SHP77 (cell line): ENCODE measurements around the gene ACER1.
A peak's percentile ranks its signal among the peaks of the same experiment; 100 is the strongest.
"Not testable (repeated sequence)": the region's sequence is repeated elsewhere in the genome, so short reads cannot be mapped to it uniquely, and the experiment has no call there.

Experiments used
- DNase-seq, 2 experiments: peaks; one replicate each; lab custom pipeline; 2025; lab: John Stamatoyannopoulos, UW

ACER1 gene

DNA sequence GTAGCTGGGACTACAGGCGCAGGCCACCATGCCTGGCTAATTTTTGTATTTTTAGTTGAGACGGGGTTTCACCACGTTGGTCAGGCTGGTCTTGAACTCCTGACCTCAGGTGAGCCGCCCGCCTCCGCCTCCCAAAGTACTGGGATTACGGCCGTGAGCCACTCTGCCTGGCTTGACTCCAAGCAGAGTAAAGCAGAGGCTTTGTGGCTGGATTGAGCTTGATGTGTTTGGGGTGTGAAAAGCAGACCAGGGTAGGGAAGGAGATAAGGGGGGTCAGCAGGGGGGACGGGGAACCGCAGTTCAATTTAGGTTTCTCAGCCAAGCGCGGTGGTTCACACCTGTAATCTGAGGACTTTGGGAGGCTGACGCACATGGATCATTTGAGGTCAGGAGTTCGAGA lies 23.8 kb upstream of the ACER1 start:
- DNase-seq = no peak

DNA sequence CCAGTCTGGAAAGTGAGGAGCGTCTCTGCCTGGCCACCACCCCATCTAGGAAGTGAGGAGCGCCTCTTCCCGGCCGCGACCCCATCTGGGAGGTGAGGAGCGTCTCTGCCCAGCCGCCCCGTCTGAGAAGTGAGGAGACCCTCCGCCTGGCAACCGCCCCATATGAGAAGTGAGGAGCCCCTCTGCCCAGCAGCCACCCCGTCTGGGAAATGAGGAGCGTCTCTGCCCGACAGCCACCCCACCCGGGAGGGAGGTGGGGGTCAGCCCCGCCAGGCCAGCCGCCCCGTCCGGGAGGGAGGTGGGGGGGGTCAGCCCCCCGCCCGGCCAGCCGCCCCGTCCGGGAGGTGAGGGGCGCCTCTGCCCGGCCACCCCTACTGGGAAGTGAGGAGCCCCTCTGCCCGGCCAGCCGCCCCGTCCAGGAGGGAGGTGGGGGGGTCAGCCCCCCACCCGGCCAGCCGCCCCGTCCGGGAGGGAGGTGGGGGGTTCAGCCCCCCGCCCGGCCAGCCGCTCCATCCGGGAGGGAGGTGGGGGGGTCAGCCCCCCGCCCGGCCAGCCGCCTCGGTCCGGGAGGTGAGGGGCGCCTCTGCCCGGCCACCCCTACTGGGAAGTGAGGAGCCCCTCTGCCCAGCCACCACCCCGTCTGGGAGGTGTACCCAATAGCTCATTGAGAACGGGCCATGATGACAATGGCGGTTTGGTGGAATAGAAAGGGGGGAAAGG lies 22.1 kb upstream of the ACER1 start:
- not testable (repeated sequence) for DNase-seq

DNA sequence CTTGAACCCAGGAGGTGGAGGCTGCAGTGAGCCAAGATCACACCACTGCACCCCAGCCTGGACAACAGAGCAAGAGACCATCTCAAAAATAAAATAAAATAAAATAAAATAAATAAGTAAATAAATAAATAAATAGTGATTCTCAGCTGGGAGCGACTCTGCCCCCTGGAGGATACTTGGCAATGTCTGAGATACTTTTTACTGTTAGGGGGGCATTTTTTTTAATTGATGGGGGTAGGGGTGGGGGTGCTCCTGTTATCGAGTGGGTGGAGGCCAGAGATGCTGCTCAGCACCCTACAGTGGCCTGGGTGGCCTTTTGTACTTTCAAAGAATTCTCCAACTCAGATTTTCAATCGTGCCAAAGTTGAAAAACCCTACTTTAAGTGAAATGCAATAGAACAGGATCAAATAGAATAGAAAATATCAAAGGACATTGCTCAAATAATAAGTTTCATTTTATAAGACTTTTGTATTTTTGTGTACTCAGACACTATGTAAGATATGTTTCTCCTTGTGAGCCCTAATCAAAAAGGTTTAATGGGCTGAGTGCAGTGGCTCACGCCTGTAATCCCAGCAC lies 20.8 kb upstream of the ACER1 start:
- no peak for DNase-seq

DNA sequence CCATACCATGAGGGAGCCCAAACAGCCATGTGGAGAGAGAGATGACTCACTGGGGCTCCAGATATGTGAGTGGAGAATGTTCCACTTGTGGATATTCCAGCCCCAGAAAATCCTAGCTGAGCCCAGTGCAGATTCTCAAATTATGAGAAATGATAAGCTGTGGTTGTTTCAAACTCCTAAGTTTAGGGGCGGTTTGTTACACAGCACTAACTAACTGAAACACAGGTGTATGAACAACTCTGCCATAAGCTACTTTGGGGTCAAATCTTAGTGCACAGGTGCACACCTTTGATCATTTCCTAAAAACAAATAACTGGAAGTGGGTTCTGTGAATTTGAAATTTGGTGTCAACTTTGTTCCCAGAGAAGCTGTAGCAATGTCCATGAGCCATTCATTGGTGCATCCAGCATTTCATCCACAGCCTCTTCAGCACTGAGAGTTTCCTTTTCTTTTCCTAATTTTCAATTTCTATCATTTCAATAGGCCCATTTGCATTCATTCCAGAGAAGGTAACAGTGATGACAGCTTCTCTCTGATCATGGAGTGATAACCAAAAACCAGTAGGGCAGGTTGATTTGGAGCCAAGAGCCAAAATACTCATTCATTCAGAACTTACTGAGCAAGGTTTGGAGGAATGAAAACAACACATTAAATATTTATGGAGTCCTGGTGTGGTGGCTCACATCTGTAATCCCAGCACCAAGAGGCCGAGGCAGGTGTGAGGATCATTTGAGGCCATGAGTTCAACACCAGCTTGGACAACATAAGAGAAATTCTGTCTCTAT lies 19.2 kb upstream of the ACER1 start:
- no peak for DNase-seq

DNA sequence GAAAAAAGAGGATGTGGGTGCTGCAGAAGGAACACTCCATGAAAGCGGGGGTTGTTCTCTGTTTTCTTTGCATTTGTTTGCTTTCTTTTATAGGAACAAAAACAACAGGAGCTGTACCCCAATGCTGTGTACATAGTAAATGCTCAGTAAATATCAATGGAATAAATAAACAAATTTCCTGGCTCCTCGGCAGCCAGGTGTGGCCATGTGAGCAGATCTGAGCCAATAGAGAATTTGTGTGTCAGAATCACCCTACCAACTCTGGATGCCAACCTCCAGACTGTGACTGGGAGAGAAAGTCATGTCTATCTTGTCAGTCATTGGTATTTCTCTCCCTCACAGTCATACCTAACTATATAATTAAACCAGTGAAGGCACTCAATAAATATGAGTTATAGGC lies 17.3 kb upstream of the ACER1 start:
- no peak for DNase-seq

DNA sequence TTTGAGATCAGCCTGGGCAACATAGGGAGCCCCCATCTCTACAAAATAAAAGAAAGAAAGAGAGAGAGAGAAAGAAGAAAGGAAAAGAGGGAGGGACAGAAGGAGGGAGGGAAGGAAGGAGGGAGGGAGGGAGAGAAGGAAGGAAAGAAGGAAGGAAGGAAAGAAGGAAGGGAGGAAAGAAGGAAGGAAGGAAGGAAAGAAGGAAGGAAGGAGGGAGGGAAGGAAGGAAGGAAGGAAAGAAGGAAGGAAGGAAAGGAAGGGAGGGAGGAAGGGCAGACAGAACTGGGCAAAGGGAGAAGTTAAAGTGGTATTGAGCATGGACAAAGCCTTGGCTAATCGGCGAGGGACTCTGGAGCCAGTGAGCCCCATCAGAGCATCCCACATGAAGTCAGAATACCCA lies 15.9 kb upstream of the ACER1 start:
- not testable (repeated sequence) for DNase-seq

DNA sequence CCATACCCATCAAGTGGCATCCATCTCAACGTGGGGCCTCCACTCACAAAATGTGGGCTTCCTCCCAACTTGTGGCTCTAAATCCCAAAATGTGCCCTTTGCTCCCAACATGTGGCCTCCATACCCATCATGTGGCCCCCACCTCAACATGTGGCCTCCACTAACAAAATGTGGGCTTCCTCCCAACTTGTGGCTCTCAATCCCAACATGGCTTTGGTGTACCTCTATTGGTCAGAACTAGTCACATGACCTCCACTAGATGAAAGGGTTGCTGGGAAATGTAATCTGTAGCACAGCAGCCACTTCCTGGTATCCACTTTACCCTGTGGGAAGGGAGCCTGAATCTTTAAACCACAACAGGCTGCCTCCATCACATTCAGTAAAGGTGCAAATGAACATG lies 10.1 kb upstream of the ACER1 start:
- no peak for DNase-seq

DNA sequence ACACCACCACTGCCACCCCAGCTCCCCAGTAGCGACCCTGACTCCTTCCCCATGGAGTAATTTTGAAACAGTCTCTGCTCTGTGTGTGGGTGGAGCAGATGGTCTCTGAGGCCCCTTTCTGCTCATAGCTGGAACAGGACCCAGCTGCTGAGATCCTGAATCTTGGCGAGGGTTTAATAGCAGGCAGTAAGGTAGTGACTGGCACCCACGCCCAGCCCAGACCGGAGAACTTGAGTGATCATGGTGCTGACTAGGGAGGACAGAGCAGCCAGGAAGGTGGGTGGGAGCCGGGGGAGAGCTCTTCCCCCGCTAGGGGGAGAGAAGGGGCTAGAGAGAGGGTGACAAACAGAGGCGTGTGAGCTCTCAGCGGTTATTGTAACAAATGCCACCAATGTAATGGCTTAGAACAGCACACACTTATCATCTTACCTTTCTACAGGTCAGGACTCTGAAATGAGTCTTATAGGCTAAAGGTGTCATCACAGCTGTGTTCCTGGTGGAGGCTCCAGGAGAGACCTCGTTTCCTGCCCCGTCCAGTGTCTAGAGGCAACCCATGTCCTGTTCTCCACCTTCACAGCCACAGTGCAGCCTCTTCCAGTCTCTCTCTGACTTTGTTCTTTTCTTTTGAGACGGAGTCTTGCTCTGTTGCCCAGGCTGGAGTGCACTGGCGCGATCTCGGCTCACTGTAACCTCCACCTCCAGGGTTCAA lies 7.2 kb upstream of the ACER1 start:
- DNase-seq = no peak

DNA sequence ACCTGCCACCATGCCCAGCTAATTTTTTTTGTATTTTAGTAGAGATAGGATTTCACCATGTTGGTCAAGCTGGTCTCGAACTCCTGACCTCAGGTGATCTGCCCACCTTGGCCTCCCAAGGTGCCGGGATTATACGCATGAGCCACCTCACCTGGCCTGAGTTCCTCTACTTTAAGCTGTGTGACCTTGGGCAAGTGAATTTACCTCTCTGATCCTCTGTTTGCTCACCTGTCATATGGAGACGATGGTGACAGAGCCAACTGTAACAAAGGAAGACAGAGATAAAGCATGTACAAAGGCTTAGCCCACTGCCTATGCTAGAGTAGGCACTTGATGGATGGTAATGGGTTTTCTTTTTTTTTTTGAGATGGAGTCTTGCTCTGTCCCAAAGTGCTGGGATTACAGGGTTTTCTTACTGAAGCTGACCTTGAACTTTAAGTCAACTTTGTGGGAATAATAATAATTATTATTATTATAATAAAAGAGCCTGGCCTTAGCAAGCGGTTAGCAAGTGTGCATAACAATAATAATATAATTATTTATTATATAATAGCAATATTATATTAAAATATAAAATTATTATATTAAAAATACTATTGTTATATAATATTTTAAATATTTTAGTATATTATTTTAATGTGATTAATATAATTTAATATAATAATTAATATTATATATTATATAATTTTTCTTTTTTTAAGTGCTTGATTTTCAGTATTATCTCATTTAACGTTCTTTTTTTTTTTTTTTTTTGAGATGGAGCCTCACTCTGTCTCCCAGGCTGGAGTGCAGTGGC lies 1.3 kb upstream of the ACER1 start:
- no peak for DNase-seq

DNA sequence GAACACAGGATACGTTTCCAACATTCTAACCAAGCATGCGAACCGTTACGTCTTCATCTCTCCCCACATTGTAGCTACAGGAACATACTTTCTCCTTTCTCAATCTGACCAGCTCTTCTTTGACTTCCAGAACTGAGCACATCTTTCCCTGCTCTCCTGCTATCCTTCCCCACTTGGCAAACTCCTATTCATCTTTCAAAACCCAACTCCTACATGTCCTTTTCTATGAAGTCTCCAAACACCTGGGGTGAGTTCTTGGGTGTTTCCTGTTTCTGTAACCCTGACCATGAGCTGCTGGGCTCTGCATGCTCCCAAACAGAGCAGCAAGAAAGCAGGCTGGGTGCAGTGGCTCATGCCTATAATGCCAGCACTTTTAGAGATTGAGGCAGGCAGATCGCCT lies 6.6 kb downstream of the ACER1 start:
- DNase-seq = no peak

DNA sequence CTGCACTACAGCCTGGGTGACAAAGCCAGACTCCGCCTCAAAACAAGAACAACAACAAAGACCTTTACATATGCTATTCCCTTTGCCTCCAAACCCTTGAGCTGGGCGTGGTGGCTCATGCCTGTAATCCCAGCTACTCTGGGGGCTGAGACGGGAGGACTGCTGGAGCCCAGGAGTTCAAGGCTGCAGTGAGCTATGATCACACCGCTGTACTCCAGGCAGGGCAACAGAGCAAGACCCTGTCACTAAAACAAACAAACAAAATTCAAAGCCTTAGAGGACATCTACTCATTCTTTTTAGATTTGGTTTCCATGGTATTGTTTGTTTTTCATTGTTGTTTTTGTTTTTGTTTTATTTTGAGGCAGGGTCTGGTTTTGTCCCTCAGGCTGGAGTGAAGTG lies 7.8 kb downstream of the ACER1 start:
- DNase-seq = no peak

DNA sequence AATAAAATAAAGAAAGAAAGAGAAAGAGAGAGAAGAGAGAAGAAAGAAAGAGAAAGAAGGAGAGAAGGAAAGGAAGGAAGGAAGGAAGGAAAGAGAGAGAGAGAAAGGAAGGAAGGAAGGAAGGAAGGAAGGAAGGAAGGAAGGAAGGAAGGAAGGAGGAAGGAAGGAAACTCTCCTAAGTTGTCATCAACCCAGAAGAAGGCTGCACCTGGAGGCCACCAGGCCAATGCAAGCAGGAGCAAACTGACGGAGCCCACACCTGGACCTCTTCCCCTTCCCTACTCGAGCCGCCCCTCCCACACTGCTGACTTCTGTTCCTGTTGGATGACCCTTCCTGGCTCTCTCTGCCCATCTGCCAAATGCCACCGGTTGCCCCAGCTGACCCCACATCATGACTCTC lies 8.7 kb downstream of the ACER1 start:
- DNase-seq = no peak

DNA sequence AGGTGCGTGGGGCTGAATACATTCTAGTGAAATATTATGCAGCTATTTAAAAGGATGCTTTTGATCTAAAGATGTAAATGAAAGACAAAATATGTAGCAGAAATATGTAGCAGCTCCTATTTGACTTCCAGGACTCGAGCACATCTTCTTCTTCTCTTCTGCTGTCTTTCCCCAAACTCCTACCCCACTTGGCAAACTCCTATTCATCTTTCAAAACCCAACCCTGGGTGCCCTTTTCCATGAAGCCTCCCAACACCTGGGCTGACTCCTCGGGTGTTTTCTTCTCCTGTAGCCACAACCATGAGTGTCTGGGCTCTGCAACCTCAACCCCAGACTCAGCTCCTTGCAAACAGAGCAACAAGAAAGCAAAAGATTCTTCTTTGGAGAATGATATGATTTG lies 11.1 kb downstream of the ACER1 start:
- no peak for DNase-seq

DNA sequence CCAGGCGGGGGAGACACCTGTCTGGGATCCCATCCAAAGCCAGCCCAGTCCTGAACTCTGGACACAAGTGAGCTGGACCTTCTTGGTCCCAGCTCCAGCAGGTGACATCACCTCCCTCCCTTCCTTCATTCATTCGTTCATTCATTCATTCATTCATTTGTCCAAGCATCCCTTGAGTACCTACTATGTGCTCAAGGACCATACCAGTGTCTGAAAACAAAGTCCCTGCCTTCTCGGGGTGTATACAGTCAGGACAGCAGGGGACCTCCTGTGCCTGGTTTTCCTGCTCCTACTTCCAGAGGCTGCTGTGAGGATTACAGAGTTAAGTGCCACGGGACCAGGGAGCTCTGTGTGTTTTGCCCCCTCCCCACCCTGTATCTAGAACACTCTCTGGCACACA lies 14.0 kb downstream of the ACER1 start:
- DNase-seq = no peak

DNA sequence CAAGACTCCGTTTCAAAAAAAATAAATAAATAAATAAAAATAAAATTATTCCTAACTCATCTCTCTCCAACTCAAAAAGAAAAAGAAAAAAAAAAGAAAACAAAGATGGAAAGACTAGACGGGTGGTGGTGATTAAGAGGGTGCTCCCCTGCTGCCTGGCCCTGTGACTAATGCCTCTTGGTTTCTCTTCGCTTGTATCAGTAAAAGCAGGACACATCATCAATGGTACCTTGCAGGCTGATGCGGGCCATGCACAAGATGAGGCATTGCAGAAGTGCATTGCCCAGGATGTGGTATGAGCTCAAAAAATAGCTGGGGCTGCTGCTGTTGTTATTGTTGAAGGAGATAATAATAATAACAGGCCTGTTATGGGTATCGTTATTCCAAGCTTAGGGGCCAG lies 14.6 kb downstream of the ACER1 start:
- no peak for DNase-seq

DNA sequence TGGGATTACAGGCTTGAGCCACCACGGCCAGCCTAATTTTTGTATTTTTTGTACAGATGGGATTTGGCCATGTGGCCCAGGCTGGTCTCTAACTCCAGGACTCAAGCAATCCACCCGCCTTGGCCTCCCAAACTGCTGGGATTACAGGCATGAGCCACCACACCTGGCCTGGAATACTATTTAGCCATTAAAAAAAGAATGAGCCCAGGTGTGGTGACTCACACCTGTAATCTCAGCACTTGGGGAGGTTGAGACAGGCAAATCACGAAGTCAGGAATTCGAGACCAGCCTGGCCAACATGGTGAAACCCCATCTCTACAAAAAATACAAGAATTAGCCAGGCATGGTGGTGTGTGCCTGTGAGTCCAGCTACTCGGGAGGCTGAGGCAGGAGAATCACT lies 17.8 kb downstream of the ACER1 start:
- not testable (repeated sequence) for DNase-seq

DNA sequence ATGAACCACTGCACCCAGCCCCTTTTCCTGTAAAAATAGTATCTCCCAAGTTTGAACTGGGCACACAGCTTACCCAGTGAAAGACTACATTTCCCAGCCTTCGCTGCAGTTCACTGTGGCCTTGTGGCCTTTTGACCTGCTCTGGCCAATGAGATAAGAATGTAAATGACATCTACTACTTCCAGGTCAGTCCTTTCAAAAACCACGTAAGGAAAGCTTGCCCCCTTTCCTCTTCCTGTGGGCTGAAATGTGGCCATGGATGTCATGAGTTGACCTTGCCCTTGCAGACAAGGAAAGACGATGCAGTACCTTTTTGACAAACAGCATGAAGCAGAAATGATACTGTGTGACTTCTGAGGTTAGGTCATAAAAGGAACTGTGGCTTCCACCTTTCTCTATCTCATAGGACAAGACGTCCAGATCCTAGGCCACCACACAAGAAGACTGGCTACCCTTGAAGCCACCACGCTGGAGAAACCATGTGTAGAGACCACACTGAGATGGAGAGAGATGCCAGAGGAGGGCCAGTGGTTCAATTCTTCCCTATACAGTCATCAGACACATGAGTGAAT lies 19.9 kb downstream of the ACER1 start:
- DNase-seq = no peak

DNA sequence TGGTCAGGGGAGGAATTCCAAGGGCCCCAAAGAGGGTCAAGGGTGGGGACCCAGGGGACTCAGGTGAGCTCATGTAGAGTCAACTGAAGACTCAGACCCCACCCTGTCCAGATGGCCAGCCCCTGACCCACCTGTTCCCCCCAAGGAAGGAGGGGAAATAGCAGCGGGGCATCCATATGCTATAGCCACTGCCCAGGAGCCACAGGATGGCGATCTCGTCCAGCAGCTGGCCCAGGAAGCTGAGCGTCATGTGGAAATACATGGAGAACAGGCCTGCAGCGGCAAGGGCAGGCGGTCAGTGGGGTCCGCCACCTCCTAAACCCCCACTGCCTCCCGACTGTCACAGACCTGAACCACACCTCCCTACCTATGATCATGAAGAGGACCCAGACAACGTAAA lies 21.4 kb downstream of the ACER1 start:
- no peak for DNase-seq

DNA sequence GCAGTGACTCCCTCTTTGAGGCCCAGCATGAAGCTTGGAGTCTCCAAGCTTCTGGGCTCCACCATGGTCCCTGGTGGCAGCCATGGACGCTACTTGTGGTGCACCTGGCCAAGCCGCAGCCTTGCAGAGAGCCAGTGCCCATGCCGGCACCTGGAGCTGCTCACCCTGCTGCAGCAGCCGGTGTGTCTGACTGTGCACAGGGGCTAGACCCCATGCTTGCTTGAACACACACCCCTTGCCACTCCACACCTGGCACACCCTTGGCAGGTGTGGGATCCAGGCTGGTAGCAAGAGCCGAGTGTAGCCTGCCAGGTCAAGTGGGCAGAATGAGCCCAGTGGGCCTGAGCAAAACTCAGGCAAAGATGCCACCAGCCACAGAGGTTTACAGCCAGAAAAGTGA lies 35.0 kb downstream of the ACER1 start:
- no peak for DNase-seq

DNA sequence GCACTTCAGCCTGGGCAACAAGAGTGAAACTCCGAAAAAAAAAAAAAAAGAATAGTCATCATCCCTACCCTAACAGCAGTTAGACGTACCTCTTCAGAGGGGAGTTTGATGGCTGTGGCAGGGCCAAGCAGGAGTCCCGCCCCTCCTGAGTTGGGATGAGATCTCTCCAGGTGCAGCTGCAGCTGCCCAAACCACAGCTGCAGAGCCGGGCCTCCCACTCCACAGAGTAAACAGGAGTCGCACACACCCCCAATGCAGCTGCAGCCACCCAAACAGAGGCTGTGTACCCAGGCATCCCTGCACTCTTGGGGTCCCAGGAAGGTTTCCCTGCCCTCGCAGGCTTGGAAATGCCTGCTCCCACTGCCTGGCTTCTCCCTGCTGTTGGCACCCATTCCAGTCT lies 36.2 kb downstream of the ACER1 start:
- DNase-seq = peak; percentile 50 to 72

DNA sequence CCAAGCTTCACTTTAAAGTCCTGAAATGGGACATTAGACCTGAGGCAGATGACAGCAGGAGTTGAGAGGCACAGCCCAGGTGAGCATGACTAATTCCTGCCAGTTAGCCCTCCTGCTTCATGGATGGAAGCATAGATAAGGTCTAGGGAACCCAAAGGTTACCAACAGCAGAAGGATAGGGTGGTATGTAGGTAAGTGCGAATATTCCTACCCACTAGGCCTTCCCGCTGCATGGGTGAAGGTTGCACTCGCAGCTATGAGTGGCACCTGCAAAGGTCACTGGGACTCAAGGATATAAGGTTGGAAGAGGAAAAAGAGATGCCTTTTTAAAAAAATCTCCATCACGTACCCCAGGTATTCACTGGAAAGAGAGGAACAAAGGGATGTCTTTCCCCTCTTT lies 41.4 kb downstream of the ACER1 start:
- DNase-seq = no peak

DNA sequence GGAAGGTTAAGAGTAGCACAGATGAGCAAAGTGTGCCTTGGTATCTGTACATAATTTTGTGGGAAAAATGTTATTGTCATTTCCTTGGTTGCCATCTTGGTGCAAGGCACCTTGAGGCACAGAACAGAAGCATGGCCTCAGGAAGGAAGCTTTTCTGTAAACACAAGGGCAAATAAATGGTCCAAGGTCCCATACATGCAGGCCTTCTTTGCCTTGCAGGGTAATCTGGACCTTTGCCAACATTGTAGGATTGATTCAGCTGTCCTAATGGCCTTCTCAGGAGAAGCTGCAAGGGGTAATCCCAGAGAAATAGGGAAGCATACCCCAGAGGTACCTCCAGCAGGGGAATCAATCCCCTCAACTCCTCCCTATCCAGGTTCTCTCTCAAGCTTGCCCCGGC lies 44.7 kb downstream of the ACER1 start:
- no peak for DNase-seq
